HCT116 (cell line): ENCODE results near the gene KMT2E. TPM values are rescaled to one million over a fixed set of nuclear protein-coding genes. Genes with fewer than 3 reads are reported as not detected.

ENCODE experiments used
- ATAC-seq: fragments of 200-7000 bp; cut with Tn5 transposase; 2 replicates; pipeline ENCODE4 v1.9.1; 2020; ENCODE audit warnings: mild to moderate bottlenecking, moderate library complexity
- BruUV-seq: library from RNA; stranded (reverse); fragments of 400-500 nt; replicated peaks from 2 replicates; lab custom pipeline; 2021; lab: Mats Ljungman, UMichigan
- CTCF ChIA-PET: fragments of 300-600 bp; sonication (Branson Sonifier 250); formaldehyde crosslinking; loops from one replicate; lab custom pipeline; 2021; ENCODE audit warnings: antibody characterized with exemption; lab: Charles Lee
- POLR2A ChIA-PET: fragments of 300-600, 350-600 bp; sonication (Branson Sonifier 250); formaldehyde crosslinking; loops from one replicate; lab custom pipeline; 2021; ENCODE audit warnings: antibody characterized with exemption; lab: Charles Lee
- RAD21 ChIA-PET, 2 experiments: fragments of 300-600 bp; sonication (Branson Sonifier 250); formaldehyde crosslinking; loops; one replicate each; lab custom pipeline; 2023; ENCODE audit warnings: low total read pairs in 2 of 2; ENCODE audit not compliant: uncharacterized antibody in 2 of 2, unreplicated experiment in 2 of 2, low non-redundant PET in 1 of 2; lab: Charles Lee
- DNase-seq: peaks from one replicate; pipeline ENCODE4 v3.0.0-alpha.2; 2010; ENCODE audit warnings: low read depth, low spot score
- H2AFZ ChIP-seq: fragments of 200-600 bp; shearing (Covaris generic), sonication (generic); 2 replicates; pipeline ENCODE4 v1.6.1; 2017; ENCODE audit warnings: low read depth, mixed run types, mixed read lengths, antibody characterized with exemption, low read length; ENCODE audit not compliant: poor library complexity, severe bottlenecking
- H3K27ac ChIP-seq: 2 replicates; pipeline ENCODE4 v1.5.1; 2012; ENCODE audit warnings: low read depth, low read length
- H3K27me3 ChIP-seq: fragments of 200-600 bp; sonication (generic); 2 replicates; pipeline ENCODE4 v1.6.1; 2016; ENCODE audit warnings: mixed run types, low read length, mixed read lengths; ENCODE audit not compliant: insufficient read depth
- H3K36me3 ChIP-seq, 2 experiments: fragments of 200-500 bp in 1 of 2; fragments of 200-600 bp in 1 of 2; sonication (Bioruptor generic) in 1 of 2; sonication (generic) in 1 of 2; 2 replicates each; pipeline versions ENCODE4 v1.5.1 to v1.6.1; 2014 to 2016; ENCODE audit warnings: low read length in 2 of 2, inconsistent platforms in 1 of 2, mixed read lengths in 1 of 2, mixed run types in 1 of 2; ENCODE audit not compliant: insufficient read depth in 2 of 2, control insufficient read depth in 1 of 2
- H3K4me1 ChIP-seq, 2 experiments: fragments of 200-600 bp in 1 of 2; sonication (generic) in 1 of 2; 2 replicates each; pipeline versions ENCODE4 v1.5.1 to v1.6.1; 2012 to 2017; ENCODE audit warnings: low read length in 2 of 2, inconsistent platforms in 1 of 2, mild to moderate bottlenecking in 1 of 2, mixed read lengths in 1 of 2, mixed run types in 1 of 2, moderate library complexity in 1 of 2; ENCODE audit not compliant: insufficient read depth in 2 of 2, control insufficient read depth in 1 of 2
- H3K4me2 ChIP-seq: fragments of 200-600 bp; sonication (generic); 2 replicates; pipeline ENCODE4 v1.6.1; 2017; ENCODE audit warnings: mixed run types, low read length, mixed read lengths
- H3K4me3 ChIP-seq, 2 experiments: fragments of 200-600 bp in 1 of 2; sonication (generic) in 1 of 2; replicated peaks in 1 of 2; 2 replicates each; pipeline ENCODE4 v1.5.1; 2011 to 2016; ENCODE audit warnings: low read length in 2 of 2, control low read depth in 1 of 2, low read depth in 1 of 2, mild to moderate bottlenecking in 1 of 2, mixed read lengths in 1 of 2, mixed run types in 1 of 2
- H3K79me2 ChIP-seq: fragments of 200-600 bp; sonication (generic); 2 replicates; pipeline ENCODE4 v1.6.1; 2017; ENCODE audit warnings: mild to moderate bottlenecking, mixed run types, low read length, moderate library complexity, mixed read lengths; ENCODE audit not compliant: insufficient read depth
- H3K9ac ChIP-seq: fragments of 200-600 bp; sonication (generic); 2 replicates; pipeline ENCODE4 v1.6.1; 2016; ENCODE audit warnings: low read length, mixed read lengths
- H3K9me2 ChIP-seq: fragments of 200-600 bp; sonication (generic), shearing (Covaris generic); 2 replicates; pipeline ENCODE4 v1.6.1; 2017; ENCODE audit warnings: mixed run types, mild to moderate bottlenecking, moderate library complexity; ENCODE audit not compliant: insufficient read depth
- H3K9me3 ChIP-seq, 2 experiments: fragments of 200-500 bp in 1 of 2; fragments of 200-600 bp in 1 of 2; sonication (Bioruptor generic) in 1 of 2; sonication (generic) in 1 of 2; 2 replicates each; pipeline ENCODE4 v1.6.1; 2014 to 2017; ENCODE audit warnings: low read length in 2 of 2, mixed read lengths in 2 of 2, inconsistent platforms in 1 of 2, low read depth in 1 of 2, mild to moderate bottlenecking in 1 of 2, mixed run types in 1 of 2, moderate library complexity in 1 of 2; ENCODE audit not compliant: control insufficient read depth in 1 of 2, insufficient read depth in 1 of 2
- H4K20me1 ChIP-seq: fragments of 200-600 bp; sonication (generic), shearing (Covaris generic); 2 replicates; pipeline ENCODE4 v1.6.1; 2017; ENCODE audit warnings: mixed run types, mild to moderate bottlenecking, moderate library complexity; ENCODE audit not compliant: insufficient read depth
- CBX3 ChIP-seq: IDR thresholded peaks from 2 replicates; pipeline ENCODE4 v1.6.1; 2012; ENCODE audit warnings: low read depth
- CTCF ChIP-seq, 3 experiments: fragments of 200-600 bp in 1 of 3; sonication (generic) in 1 of 3; IDR thresholded peaks in 2 of 3; conservative IDR thresholded peaks in 1 of 3; 2 replicates each; pipeline ENCODE4 v1.5.1; 2012 to 2017; ENCODE audit warnings: low read depth in 2 of 3, low read length in 2 of 3, antibody characterized with exemption in 1 of 3, borderline replicate concordance in 1 of 3, control low read depth in 1 of 3, mild to moderate bottlenecking in 1 of 3, mixed read lengths in 1 of 3, mixed run types in 1 of 3, moderate library complexity in 1 of 3; ENCODE audit not compliant: insufficient read depth in 1 of 3
- EGR1 ChIP-seq: IDR thresholded peaks from 2 replicates; pipeline ENCODE4 v1.6.1; 2012; ENCODE audit warnings: low read depth
- ELF1 ChIP-seq: IDR thresholded peaks from 2 replicates; pipeline ENCODE4 v1.6.1; 2012; ENCODE audit warnings: low read depth, borderline replicate concordance
- EZH2 ChIP-seq: fragments of 200-600 bp; sonication (generic); IDR thresholded peaks from 2 replicates; pipeline ENCODE4 v1.6.1; 2017; ENCODE audit warnings: antibody characterized with exemption, mixed run types
- EZH2phosphoT487 ChIP-seq: fragments of 200-600 bp; IDR thresholded peaks from 2 replicates; pipeline ENCODE4 v1.6.1; 2018; ENCODE audit warnings: antibody characterized with exemption, borderline replicate concordance
- JUND ChIP-seq: IDR thresholded peaks from 2 replicates; pipeline ENCODE4 v1.6.1; 2012
- MAX ChIP-seq: IDR thresholded peaks from 2 replicates; pipeline ENCODE4 v1.6.1; 2012
- POLR2A ChIP-seq: IDR thresholded peaks from 2 replicates; pipeline ENCODE4 v1.7.0; 2011; ENCODE audit warnings: borderline replicate concordance; ENCODE audit not compliant: insufficient read depth, insufficient read length; ENCODE audit errors: extremely low read depth
- POLR2AphosphoS5 ChIP-seq: IDR thresholded peaks from 2 replicates; pipeline ENCODE4 v1.6.1; 2011; ENCODE audit warnings: mild to moderate bottlenecking, low read depth, low read length, moderate library complexity
- RAD21 ChIP-seq: IDR thresholded peaks from 2 replicates; pipeline ENCODE4 v1.6.1; 2012; ENCODE audit warnings: low read depth, mild to moderate bottlenecking
- SIN3A ChIP-seq: IDR thresholded peaks from 2 replicates; pipeline ENCODE4 v1.6.1; 2012; ENCODE audit warnings: low read depth
- SP1 ChIP-seq: IDR thresholded peaks from 2 replicates; pipeline ENCODE4 v1.6.1; 2012; ENCODE audit warnings: low read depth
- SRF ChIP-seq: IDR thresholded peaks from 2 replicates; pipeline ENCODE4 v1.6.1; 2012; ENCODE audit warnings: low read depth
- TCF7L2 ChIP-seq: IDR thresholded peaks from 2 replicates; pipeline ENCODE4 v1.7.0; 2011; ENCODE audit warnings: borderline replicate concordance, inconsistent platforms; ENCODE audit not compliant: insufficient read depth, insufficient read length; ENCODE audit errors: extremely low read depth
- YY1 ChIP-seq: IDR thresholded peaks from 2 replicates; pipeline ENCODE4 v1.6.1; 2011; ENCODE audit warnings: low read length, low read depth, moderate library complexity, mild to moderate bottlenecking; ENCODE audit not compliant: insufficient replicate concordance; ENCODE audit errors: extremely low read depth
- ZFX ChIP-seq: fragments of 450-650 bp; IDR thresholded peaks from 2 replicates; pipeline ENCODE4 v1.6.1; 2017
- ZNF274 ChIP-seq: fragments of 200-500 bp; sonication (Bioruptor generic); IDR thresholded peaks from 2 replicates; pipeline ENCODE4 v1.6.1; 2014; ENCODE audit warnings: mild to moderate bottlenecking, low read depth, low read length, inconsistent platforms
- intact Hi-C: fragments of 100-400 bp; cut with micrococcal nuclease; formaldehyde crosslinking; loops from 2 replicates; pipeline ENCODE4 v1.10.0; 2022
- total RNA-seq: library from RNA; stranded (reverse); gene quantifications from one replicate; pipeline ENCODE4 v1.2.1, GENCODE V29; 2021; ENCODE audit not compliant: unreplicated experiment

The KMT2E gene
- total RNA-seq, 1 experiment from 2014 or later, result 39.8 TPM

- ATAC-seq (no peak), DNase-seq (no peak)
- Histone ChIP-seq H3K9me2 (no peaks in the 10 kb centered on the region), H3K27ac (no peak overlapping the region), H3K36me3 (no peaks in the 10 kb centered on the region), H3K27me3 (no peaks in the 10 kb centered on the region), H3K9me3 (no peaks in the 10 kb centered on the region), H3K4me1 (no peaks in the 10 kb centered on the region), H3K4me3 (no peak overlapping the region), H4K20me1 (peaks cover 15% of the 10 kb centered on the region), H2AFZ (no peak overlapping the region), H3K9ac (no peak overlapping the region), H3K79me2 (peaks cover 98% of the 10 kb centered on the region), H3K4me2 (no peak overlapping the region)
- ChIA-PET CTCF (no interaction called here), RAD21 (interaction anchor here in 1 of 2 experiments (0.6 kb wide), 1 partner anchor 106 kb away, joined by 3 read pairs; no protein-coding TSS in a partner anchor), POLR2A (interaction anchor here (1.7 kb wide), 1 partner anchor 11 kb away, joined by 5 read pairs; the partner anchor contains the start of gene KMT2E)
- TF ChIP-seq JUND (no peak), EGR1 (no peak), ELF1 (no peak), ZFX (no peak), MAX (no peak), YY1 (no peak), TCF7L2 (no peak), EZH2 (no peak), POLR2AphosphoS5 (no peak), RAD21 (no peak), SIN3A (no peak), CBX3 (no peak), CTCF (IDR thresholded peaks at IDR 0.05 in 2 of 3, conservative IDR thresholded peaks at IDR 0.05 in 1 of 3; ENCODE audit: borderline replicate concordance in 1 of 3, insufficient read depth in 1 of 3, low read depth in 2 of 3, low read length in 2 of 3) (no peak), POLR2A (no peak), SRF (no peak), ZNF274 (no peak), EZH2phosphoT487 (no peak), SP1 (no peak)
- intact Hi-C loops, result no loop called here
- BruUV-seq, result no TSS peak
Measured at GRCh38 chr7:105024734-105025133, 10.7 kb downstream of the KMT2E start.
